ENCODE data around the gene CEP44.

CEP44 gene

GRCh38 chr4:174266416-174266815 is 17.3 kb upstream of the CEP44 start:
- no peaks in the 10 kb centered on the region for H3K36me3 ChIP-seq (replicated peaks; ENCODE audit: insufficient read depth, low read length)
- no peaks in the 10 kb centered on the region for H3K9me3 ChIP-seq (replicated peaks; ENCODE audit: insufficient read depth, low read length)
- no peak overlapping the region for H3K9ac ChIP-seq (ENCODE audit: low read length)
- no peaks in the 10 kb centered on the region for H3K4me1 ChIP-seq (ENCODE audit: low read length)
- H3K4me2 ChIP-seq (ENCODE audit: low read depth, low read length) = no peak overlapping the region
- H3K27ac ChIP-seq (ENCODE audit: low read length) = no peak overlapping the region
- H3F3A ChIP-seq (ENCODE audit: insufficient read depth, low read length) = no peaks in the 10 kb centered on the region
- no peak overlapping the region for H2AFZ ChIP-seq (ENCODE audit: low read length)
- H3K4me3 ChIP-seq (ENCODE audit: low read length) = no peak overlapping the region
- no peaks in the 10 kb centered on the region for H3K27me3 ChIP-seq (replicated peaks; ENCODE audit: insufficient read depth, low read length)
- no peaks in the 10 kb centered on the region for H3K9me2 ChIP-seq (replicated peaks; ENCODE audit: insufficient read depth, low read length)
- H3K79me2 ChIP-seq (ENCODE audit: low read length) = peaks cover 26% of the 10 kb centered on the region
- H4K20me1 ChIP-seq (ENCODE audit: insufficient read depth, low read length) = no peaks in the 10 kb centered on the region
- DNase-seq = no peak
- no peak for TF ChIP-seq EZH2 (optimal IDR thresholded peaks at IDR 0.05; ENCODE audit: low read depth, low read length)
- TF ChIP-seq EZH2phosphoT487 (IDR thresholded peaks at IDR 0.05; ENCODE audit: low read length) = no peak
- no peak for TF ChIP-seq CTCF (IDR thresholded peaks at IDR 0.05; ENCODE audit: low read length)

DNA sequence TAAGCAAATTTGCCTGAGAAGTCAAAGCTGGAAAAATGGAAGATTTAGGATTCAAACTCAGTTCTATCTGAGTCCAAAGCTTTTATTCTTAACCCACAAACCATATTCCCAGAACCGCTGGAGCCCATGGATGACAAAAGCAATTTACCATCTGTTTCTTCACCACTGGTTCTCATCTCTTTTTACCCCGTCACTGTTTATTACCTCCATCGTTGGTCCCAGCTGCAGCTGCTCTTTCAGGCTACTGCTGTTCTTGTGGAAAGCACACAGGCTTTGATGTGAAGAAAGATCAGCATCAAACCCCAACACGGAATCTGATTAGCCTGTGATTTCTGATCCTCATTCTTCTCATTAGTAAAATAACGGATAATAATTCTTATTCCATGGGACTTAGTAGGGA is 9.8 kb upstream of the CEP44 start:
- peaks cover 74% of the 10 kb centered on the region for H3K79me2 ChIP-seq (ENCODE audit: low read length)
- H3K4me1 ChIP-seq (ENCODE audit: low read length) = no peaks in the 10 kb centered on the region
- no peaks in the 10 kb centered on the region for H3K27me3 ChIP-seq (replicated peaks; ENCODE audit: insufficient read depth, low read length)
- H3F3A ChIP-seq (ENCODE audit: insufficient read depth, low read length) = no peaks in the 10 kb centered on the region
- no peaks in the 10 kb centered on the region for H3K9me3 ChIP-seq (replicated peaks; ENCODE audit: insufficient read depth, low read length)
- H3K4me3 ChIP-seq (ENCODE audit: low read length) = no peak overlapping the region
- TF ChIP-seq CTCF (IDR thresholded peaks at IDR 0.05; ENCODE audit: low read length) = no peak
- TF ChIP-seq EZH2 (optimal IDR thresholded peaks at IDR 0.05; ENCODE audit: low read depth, low read length) = no peak
- no peaks in the 10 kb centered on the region for H3K9me2 ChIP-seq (replicated peaks; ENCODE audit: insufficient read depth, low read length)
- 0 out of 2 replicates have a peak, but pooled peaks cover 3% of the 10 kb centered on the region for H4K20me1 ChIP-seq (ENCODE audit: insufficient read depth, low read length)
- H3K36me3 ChIP-seq (replicated peaks; ENCODE audit: insufficient read depth, low read length) = no peaks in the 10 kb centered on the region
- no peak overlapping the region for H3K4me2 ChIP-seq (ENCODE audit: low read depth, low read length)
- no peak for DNase-seq
- H2AFZ ChIP-seq (ENCODE audit: low read length) = no peak overlapping the region
- H3K9ac ChIP-seq (ENCODE audit: low read length) = no peak overlapping the region
- H3K27ac ChIP-seq (ENCODE audit: low read length) = no peak overlapping the region

DNA sequence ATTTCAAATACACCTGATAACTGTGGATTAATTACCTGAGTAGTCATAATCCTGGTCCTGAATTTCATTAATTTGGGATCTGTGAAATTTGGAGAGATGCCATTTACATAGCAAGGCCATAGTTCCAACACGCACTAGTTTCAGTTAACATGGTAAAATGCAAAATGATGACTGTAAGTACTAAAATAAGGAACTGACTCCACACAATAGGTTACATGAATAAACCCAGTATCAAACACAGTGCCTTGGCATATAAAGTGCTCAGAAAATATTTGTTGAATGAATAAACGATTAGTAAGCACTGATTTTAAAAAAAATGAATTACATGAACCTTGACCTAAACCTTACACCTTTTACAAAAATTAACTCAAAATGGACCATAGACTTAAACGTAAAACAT is 9.3 kb upstream of the CEP44 start:
- no peak overlapping the region for H3K27ac ChIP-seq (ENCODE audit: low read length)
- TF ChIP-seq EZH2phosphoT487 (IDR thresholded peaks at IDR 0.05; ENCODE audit: low read length) (no peak), CTCF (IDR thresholded peaks at IDR 0.05; ENCODE audit: low read length) (no peak), EZH2 (optimal IDR thresholded peaks at IDR 0.05; ENCODE audit: low read depth, low read length) (no peak)
- no peaks in the 10 kb centered on the region for H3F3A ChIP-seq (ENCODE audit: insufficient read depth, low read length)
- H3K36me3 ChIP-seq (replicated peaks; ENCODE audit: insufficient read depth, low read length) = no peaks in the 10 kb centered on the region
- no peaks in the 10 kb centered on the region for H3K9me2 ChIP-seq (replicated peaks; ENCODE audit: insufficient read depth, low read length)
- H3K4me3 ChIP-seq (ENCODE audit: low read length) = no peak overlapping the region
- no peak overlapping the region for H2AFZ ChIP-seq (ENCODE audit: low read length)
- H3K4me2 ChIP-seq (ENCODE audit: low read depth, low read length) = no peak overlapping the region
- H4K20me1 ChIP-seq (ENCODE audit: insufficient read depth, low read length) = 0 out of 2 replicates have a peak, but pooled peaks cover 3% of the 10 kb centered on the region
- peaks cover 79% of the 10 kb centered on the region for H3K79me2 ChIP-seq (ENCODE audit: low read length)
- no peaks in the 10 kb centered on the region for H3K9me3 ChIP-seq (replicated peaks; ENCODE audit: insufficient read depth, low read length)
- H3K27me3 ChIP-seq (replicated peaks; ENCODE audit: insufficient read depth, low read length) = no peaks in the 10 kb centered on the region
- DNase-seq = no peak
- no peak overlapping the region for H3K9ac ChIP-seq (ENCODE audit: low read length)
- H3K4me1 ChIP-seq (ENCODE audit: low read length) = no peaks in the 10 kb centered on the region

All from MM.1S (cell line).